OCI-LY1 (cell line): ENCODE results near the gene PKNOX1.

Experiments
- EZH2 ChIP-seq: fragments of 200-600 bp; sonication (generic), shearing (Covaris generic); IDR thresholded peaks from 2 replicates; pipeline ENCODE4 v1.8.0; 2017; ENCODE audit warnings: borderline replicate concordance, mixed run types, mild to moderate bottlenecking, antibody characterized with exemption, low read length, moderate library complexity, mixed read lengths
- TF ChIP-seq, protein P1 (sequence below): fragments of 200-600 bp; sonication (generic), shearing (Covaris generic); IDR thresholded peaks from 2 replicates; pipeline ENCODE4 v1.5.1; 2017; ENCODE audit warnings: mild to moderate bottlenecking, antibody characterized with exemption, low read length, moderate library complexity, mixed read lengths

DNA sequence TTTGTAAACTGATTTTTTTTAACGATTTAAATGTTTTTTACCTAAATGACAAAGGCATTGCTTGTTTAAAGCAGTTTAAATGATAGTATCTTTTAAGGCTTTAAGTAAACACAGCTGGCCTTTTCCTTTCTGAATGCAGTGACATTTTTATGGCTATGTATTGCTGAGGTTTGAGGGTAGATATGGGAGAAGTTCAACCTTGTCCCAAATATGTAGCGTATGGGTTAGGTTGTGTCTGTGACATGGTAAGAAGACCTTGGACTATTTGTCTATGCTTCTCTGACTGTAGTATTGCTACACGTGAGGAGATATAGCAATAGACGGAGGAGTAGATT lies 32.5 kb downstream of the PKNOX1 start:
- TF ChIP-seq, protein P1, sequence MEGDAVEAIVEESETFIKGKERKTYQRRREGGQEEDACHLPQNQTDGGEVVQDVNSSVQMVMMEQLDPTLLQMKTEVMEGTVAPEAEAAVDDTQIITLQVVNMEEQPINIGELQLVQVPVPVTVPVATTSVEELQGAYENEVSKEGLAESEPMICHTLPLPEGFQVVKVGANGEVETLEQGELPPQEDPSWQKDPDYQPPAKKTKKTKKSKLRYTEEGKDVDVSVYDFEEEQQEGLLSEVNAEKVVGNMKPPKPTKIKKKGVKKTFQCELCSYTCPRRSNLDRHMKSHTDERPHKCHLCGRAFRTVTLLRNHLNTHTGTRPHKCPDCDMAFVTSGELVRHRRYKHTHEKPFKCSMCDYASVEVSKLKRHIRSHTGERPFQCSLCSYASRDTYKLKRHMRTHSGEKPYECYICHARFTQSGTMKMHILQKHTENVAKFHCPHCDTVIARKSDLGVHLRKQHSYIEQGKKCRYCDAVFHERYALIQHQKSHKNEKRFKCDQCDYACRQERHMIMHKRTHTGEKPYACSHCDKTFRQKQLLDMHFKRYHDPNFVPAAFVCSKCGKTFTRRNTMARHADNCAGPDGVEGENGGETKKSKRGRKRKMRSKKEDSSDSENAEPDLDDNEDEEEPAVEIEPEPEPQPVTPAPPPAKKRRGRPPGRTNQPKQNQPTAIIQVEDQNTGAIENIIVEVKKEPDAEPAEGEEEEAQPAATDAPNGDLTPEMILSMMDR = no peak
- TF ChIP-seq EZH2 = no peak
